HG03571 (cell line): Measurements from ENCODE around the gene STUM.
"Not testable (repeated sequence)": the region's sequence is repeated elsewhere in the genome, so short reads cannot be mapped to it uniquely, and the experiment has no call there.

Source experiments
- ATAC-seq: cut with Tn5 transposase; IDR thresholded peaks from one replicate; pipeline ENCODE4 v1.9.1; 2021; ENCODE audit not compliant: unreplicated experiment

Gene STUM

GRCh38 chr1:226579781-226580323 lies 31.3 kb downstream of the STUM start:
- no peak for ATAC-seq

GRCh38 chr1:226580625-226581270 lies 32.2 kb downstream of the STUM start:
- ATAC-seq = no peak

GRCh38 chr1:226581650-226582330 lies 33.2 kb downstream of the STUM start:
- ATAC-seq = no peak

GRCh38 chr1:226582966-226583365 lies 34.4 kb downstream of the STUM start:
- no peak for ATAC-seq

GRCh38 chr1:226584164-226584563 lies 35.6 kb downstream of the STUM start:
- no peak for ATAC-seq

- ATAC-seq = no peak
Measured at GRCh38 chr1:226586116-226586515, 37.6 kb downstream of the STUM start.

GRCh38 chr1:226586650-226587422 lies 38.3 kb downstream of the STUM start:
- ATAC-seq = no peak

- ATAC-seq = no peak
Measured at GRCh38 chr1:226588484-226588883, 39.9 kb downstream of the STUM start.

GRCh38 chr1:226589008-226589733 lies 40.6 kb downstream of the STUM start:
- ATAC-seq = no peak

- ATAC-seq = no peak
Measured at GRCh38 chr1:226590614-226591013, 42.0 kb downstream of the STUM start.

GRCh38 chr1:226593541-226593940 lies 45.0 kb downstream of the STUM start:
- ATAC-seq = no peak

- ATAC-seq = no peak
Measured at GRCh38 chr1:226596531-226597165, 48.1 kb downstream of the STUM start.

- ATAC-seq = no peak
Measured at GRCh38 chr1:226597616-226598454, 49.3 kb downstream of the STUM start.

GRCh38 chr1:226598455-226598849 lies 49.9 kb downstream of the STUM start:
- no peak for ATAC-seq

- not testable (repeated sequence) for ATAC-seq
Measured at GRCh38 chr1:226598955-226599354, 50.4 kb downstream of the STUM start.

GRCh38 chr1:226599636-226600238 lies 51.2 kb downstream of the STUM start:
- ATAC-seq = no peak

GRCh38 chr1:226600254-226600653 lies 51.7 kb downstream of the STUM start:
- ATAC-seq = no peak

GRCh38 chr1:226601456-226601855 lies 52.9 kb downstream of the STUM start:
- ATAC-seq = no peak
